Fibroblast of lung (primary cell): ENCODE results near the gene SRP9. TPM values are rescaled to one million over a fixed set of nuclear protein-coding genes. Genes with fewer than 3 reads are reported as not detected.
"Not testable (repeated sequence)": the region's sequence is repeated elsewhere in the genome, so short reads cannot be mapped to it uniquely, and the experiment has no call there.

ENCODE experiments used
- DNase-seq, 2 donors: peaks; one replicate each; pipeline versions ENCODE4 v3.0.0 to v3.0.0-alpha.2; 2010; ENCODE audit warnings: low read depth in 2 of 2
- H2AFZ ChIP-seq: 2 replicates; pipeline ENCODE4 v1.5.1; 2012; ENCODE audit warnings: low read length, control low read depth, inconsistent platforms
- H3K27ac ChIP-seq: 2 replicates; pipeline ENCODE4 v1.5.1; 2011; ENCODE audit warnings: low read length, control low read depth; ENCODE audit not compliant: insufficient read depth
- H3K27me3 ChIP-seq: 2 replicates; pipeline ENCODE4 v1.5.1; 2011; ENCODE audit warnings: mild to moderate bottlenecking, low read length; ENCODE audit not compliant: control insufficient read depth, insufficient read depth
- H3K36me3 ChIP-seq: 2 replicates; pipeline ENCODE4 v1.5.1; 2011; ENCODE audit warnings: low read length; ENCODE audit not compliant: control insufficient read depth, insufficient read depth
- H3K4me1 ChIP-seq: 2 replicates; pipeline ENCODE4 v1.5.1; 2011; ENCODE audit warnings: low read length; ENCODE audit not compliant: control insufficient read depth, insufficient read depth; ENCODE audit errors: extremely low read depth
- H3K4me2 ChIP-seq: 2 replicates; pipeline ENCODE4 v1.5.1; 2011; ENCODE audit warnings: low read length, control low read depth; ENCODE audit not compliant: insufficient read depth; ENCODE audit errors: extremely low read depth
- H3K4me3 ChIP-seq, 4 experiments: fragments of 200-600 bp in 1 of 4; sonication (generic) in 1 of 4; replicated peaks in 1 of 4; 2 replicates each; pipeline ENCODE4 v1.5.1; 2011 to 2016; ENCODE audit warnings: low read length in 4 of 4, low read depth in 3 of 4, mild to moderate bottlenecking in 3 of 4, control low read depth in 2 of 4, inconsistent platforms in 1 of 4, mixed read lengths in 1 of 4; ENCODE audit not compliant: insufficient read depth in 1 of 4; ENCODE audit errors: control extremely low read depth in 1 of 4
- H3K79me2 ChIP-seq: 2 replicates; pipeline ENCODE4 v1.5.1; 2012; ENCODE audit warnings: mild to moderate bottlenecking, low read length, inconsistent platforms; ENCODE audit not compliant: control insufficient read depth, insufficient read depth
- H3K9ac ChIP-seq: 2 replicates; pipeline ENCODE4 v1.5.1; 2011; ENCODE audit warnings: mild to moderate bottlenecking, low read length, control low read depth; ENCODE audit not compliant: insufficient read depth
- H3K9me3 ChIP-seq: 2 replicates; pipeline ENCODE4 v1.5.1; 2012; ENCODE audit warnings: low read depth, low read length; ENCODE audit not compliant: control insufficient read depth, insufficient read depth
- H4K20me1 ChIP-seq: 2 replicates; pipeline ENCODE4 v1.5.1; 2011; ENCODE audit warnings: low read length; ENCODE audit not compliant: control insufficient read depth, insufficient read depth; ENCODE audit errors: extremely low read depth
- EZH2 ChIP-seq: IDR thresholded peaks from 2 replicates; pipeline ENCODE4 v1.5.1; 2012; ENCODE audit warnings: low read length, control low read depth, mild to moderate bottlenecking; ENCODE audit errors: missing control alignments
- polyA plus RNA-seq, 2 donors: library from polyadenylated mRNA; depleted of rRNA in 1 of 2; stranded (reverse) in 1 of 2; unstranded in 1 of 2; fragments of >200 nt; gene quantifications; 2 replicates each; pipeline ENCODE4 v1.2.1, GENCODE V29; 2011 to 2012; ENCODE audit warnings: missing spikeins in 1 of 2
- total RNA-seq: library from RNA; depleted of rRNA; stranded (reverse); fragments of >200 nt; gene quantifications from 2 replicates; pipeline ENCODE4 v1.2.1, GENCODE V29; 2014
- TF ChIP-seq, protein P1 (sequence below), 2 donors: IDR thresholded peaks in 1 of 2; conservative IDR thresholded peaks in 1 of 2; 1 replicate in 1 of 2; 2 replicates in 1 of 2; pipeline ENCODE4 v1.5.1; 2011 to 2012; ENCODE audit warnings: low read length in 2 of 2, control low read depth in 1 of 2, inconsistent platforms in 1 of 2, low read depth in 1 of 2, mild to moderate bottlenecking in 1 of 2

The SRP9 gene
- total and polyA plus RNA-seq, 2 donors (not counting 1 experiment from before 2014, with no cell fraction given): 202 to 442 TPM

- no peaks in the 10 kb centered on the region for H3K9me3 ChIP-seq
- no peak overlapping the region for H2AFZ ChIP-seq
- no peaks in the 10 kb centered on the region for H4K20me1 ChIP-seq
- no peaks in the 10 kb centered on the region for H3K27me3 ChIP-seq
- H3K4me3 ChIP-seq: no peak overlapping the region
- no peak overlapping the region for H3K27ac ChIP-seq
- peaks cover 2% of the 10 kb centered on the region for H3K36me3 ChIP-seq
- peaks cover 4% of the 10 kb centered on the region for H3K4me1 ChIP-seq
- TF ChIP-seq EZH2: no peak
- TF ChIP-seq, protein P1, sequence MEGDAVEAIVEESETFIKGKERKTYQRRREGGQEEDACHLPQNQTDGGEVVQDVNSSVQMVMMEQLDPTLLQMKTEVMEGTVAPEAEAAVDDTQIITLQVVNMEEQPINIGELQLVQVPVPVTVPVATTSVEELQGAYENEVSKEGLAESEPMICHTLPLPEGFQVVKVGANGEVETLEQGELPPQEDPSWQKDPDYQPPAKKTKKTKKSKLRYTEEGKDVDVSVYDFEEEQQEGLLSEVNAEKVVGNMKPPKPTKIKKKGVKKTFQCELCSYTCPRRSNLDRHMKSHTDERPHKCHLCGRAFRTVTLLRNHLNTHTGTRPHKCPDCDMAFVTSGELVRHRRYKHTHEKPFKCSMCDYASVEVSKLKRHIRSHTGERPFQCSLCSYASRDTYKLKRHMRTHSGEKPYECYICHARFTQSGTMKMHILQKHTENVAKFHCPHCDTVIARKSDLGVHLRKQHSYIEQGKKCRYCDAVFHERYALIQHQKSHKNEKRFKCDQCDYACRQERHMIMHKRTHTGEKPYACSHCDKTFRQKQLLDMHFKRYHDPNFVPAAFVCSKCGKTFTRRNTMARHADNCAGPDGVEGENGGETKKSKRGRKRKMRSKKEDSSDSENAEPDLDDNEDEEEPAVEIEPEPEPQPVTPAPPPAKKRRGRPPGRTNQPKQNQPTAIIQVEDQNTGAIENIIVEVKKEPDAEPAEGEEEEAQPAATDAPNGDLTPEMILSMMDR (conservative IDR thresholded peaks at IDR 0.05 in 1 of 2, IDR thresholded peaks at IDR 0.05 in 1 of 2; ENCODE audit: low read depth in 1 of 2, low read length in 2 of 2): no peak
- no peak for DNase-seq
- H3K9ac ChIP-seq: no peak overlapping the region
- no peaks in the 10 kb centered on the region for H3K79me2 ChIP-seq
- H3K4me2 ChIP-seq: no peak overlapping the region
These were observed 30.5 kb downstream of the SRP9 start for GRCh38 chr1:225808136-225808535.

DNA sequence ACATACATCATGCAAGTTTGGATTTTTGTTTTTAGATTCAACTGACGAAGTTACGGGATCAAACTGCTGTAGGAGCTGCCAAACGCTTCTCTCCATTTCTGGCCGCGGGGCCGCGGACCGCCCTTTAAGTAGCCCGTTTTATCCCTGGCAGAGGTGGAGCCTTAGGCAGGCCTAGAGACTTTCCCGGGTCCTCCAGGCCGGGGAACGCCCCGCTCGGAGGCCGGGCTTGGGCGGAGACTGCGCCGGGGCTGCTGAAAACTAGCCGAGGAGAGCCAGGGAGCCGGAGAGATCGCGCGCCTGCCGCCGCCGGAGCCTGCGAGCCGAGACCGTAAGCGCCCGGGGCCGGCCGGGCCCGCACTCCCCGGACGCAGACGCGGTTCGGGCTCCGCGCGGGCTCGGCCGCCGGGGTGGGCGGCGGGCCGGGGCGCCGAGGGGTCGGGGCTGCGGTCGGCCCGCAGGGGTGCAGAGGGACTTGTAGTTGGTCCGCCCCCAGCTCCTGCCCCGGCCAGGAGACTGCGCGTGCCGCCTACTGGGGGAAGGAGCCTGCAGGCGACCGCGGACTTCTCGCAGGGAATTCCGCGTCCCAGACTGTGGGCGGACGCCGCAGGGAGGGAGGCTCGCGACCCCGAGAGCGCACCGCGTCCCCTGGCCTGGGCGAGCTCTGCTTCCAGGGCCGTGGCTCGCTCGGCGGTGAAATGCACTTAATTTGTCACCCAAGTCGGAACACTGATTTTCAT, 32.4 kb downstream of the SRP9 start, which contains the start of gene EPHX1:
Gene EPHX1 (plus strand): TSS at position 283 of the 737 bp plus-strand sequence. CDS start 18,606 bp downstream, outside the sequence.
- Histone ChIP-seq H3K27me3 (no peaks in the 10 kb centered on the region), H3K36me3 (peaks cover 2% of the 10 kb centered on the region), H3K4me1 (peaks cover 7% of the 10 kb centered on the region), H3K27ac (peak within 1 kb of the TSS; percentile 51), H3K4me2 (peak within 1 kb of the TSS; percentile 89), H2AFZ (peak within 1 kb of the TSS; percentile 55), H3K9me3 (no peaks in the 10 kb centered on the region), H3K9ac (peak within 1 kb of the TSS; percentile 44), H3K79me2 (no peaks in the 10 kb centered on the region), H4K20me1 (no peaks in the 10 kb centered on the region), H3K4me3 (peak within 1 kb of the TSS; percentile 64 to 82 (median 72))
- peak; percentile 85 to 86 for DNase-seq
- TF ChIP-seq, protein P1 (conservative IDR thresholded peaks at IDR 0.05 in 1 of 2, IDR thresholded peaks at IDR 0.05 in 1 of 2; ENCODE audit: low read depth in 1 of 2, low read length in 2 of 2): peak; percentile 28 to 40
- TF ChIP-seq EZH2: no peak

GRCh38 chr1:225810579-225811538, 33.2 kb downstream of the SRP9 start:
- H2AFZ ChIP-seq: peak overlapping the region; percentile 52
- peak in 1 of 2 donors; percentile 49 for DNase-seq
- H3K27me3 ChIP-seq, H3K9me3 ChIP-seq, H3K4me1 ChIP-seq, H3K79me2 ChIP-seq, H4K20me1 ChIP-seq, H3K36me3 ChIP-seq: not testable (repeated sequence)
- peak overlapping the region; percentile 44 for H3K9ac ChIP-seq
- H3K4me3 ChIP-seq: peak overlapping the region; percentile 64 to 82 (median 72)
- H3K27ac ChIP-seq: peak overlapping the region; percentile 51
- H3K4me2 ChIP-seq: peak overlapping the region; percentile 89
